Measurements from ENCODE around the gene MAP3K10.
"Not testable (repeated sequence)": the region's sequence is repeated elsewhere in the genome, so short reads cannot be mapped to it uniquely, and the experiment has no call there.

MAP3K10 gene

DNA sequence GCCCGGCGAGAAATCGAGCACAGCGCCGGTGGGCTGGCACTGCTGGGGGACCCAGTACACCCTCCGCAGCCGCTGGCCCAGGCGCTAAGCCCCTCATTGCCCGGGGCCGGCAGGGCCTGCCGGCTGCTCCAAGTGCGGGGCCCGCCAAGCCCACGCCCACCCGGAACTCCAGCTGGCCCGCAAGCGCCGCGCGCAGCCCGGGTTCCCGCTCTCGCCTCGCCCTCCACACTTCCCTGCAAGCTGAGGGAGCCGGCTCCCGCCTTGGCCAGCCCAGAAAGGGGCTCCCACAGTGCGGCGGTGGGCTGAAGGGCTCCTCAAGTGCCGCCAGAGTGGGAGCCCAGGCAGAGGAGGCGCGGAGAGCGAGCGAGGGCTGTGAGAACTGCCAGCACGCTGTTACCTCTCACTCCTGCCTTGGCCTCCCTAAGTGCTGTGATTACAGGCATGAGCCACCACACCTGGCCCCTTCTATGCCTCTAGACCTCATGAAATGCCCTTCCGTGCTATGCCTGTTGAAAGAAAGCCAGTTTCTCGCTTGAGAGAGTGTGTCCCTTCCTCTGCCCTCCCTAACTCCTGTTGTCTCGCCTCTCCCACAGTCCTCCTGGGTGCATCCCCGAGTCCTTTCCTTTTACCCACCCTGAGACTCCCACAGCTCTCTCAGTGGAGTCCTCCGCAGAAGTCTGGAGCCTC lies 20.8 kb upstream of the MAP3K10 start:
- in situ Hi-C loops (cut with MboI; ENCODE audit: low sequenced_read_pairs): not testable (repeated sequence)

DNA sequence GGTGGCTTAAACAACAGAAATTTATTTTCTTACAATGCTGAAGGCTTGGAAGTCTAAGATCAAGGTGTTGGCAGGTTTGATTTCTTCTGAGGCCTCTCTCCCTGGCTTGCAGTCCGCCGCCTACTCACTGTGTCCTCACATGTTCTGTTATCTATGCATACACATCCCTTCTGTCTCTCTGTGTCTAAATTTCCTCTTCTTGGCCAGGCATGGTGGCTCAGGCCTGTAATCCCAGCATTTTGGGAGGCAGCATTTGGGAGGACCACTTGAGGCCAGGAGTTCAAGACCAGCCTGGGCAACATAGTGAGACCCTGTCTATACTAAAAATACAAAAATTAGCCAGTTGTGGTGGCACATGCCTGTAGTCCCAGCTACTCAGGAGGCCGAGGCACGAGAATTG lies 19.9 kb upstream of the MAP3K10 start:
- in situ Hi-C loops (cut with MboI; ENCODE audit: low sequenced_read_pairs): not testable (repeated sequence)

DNA sequence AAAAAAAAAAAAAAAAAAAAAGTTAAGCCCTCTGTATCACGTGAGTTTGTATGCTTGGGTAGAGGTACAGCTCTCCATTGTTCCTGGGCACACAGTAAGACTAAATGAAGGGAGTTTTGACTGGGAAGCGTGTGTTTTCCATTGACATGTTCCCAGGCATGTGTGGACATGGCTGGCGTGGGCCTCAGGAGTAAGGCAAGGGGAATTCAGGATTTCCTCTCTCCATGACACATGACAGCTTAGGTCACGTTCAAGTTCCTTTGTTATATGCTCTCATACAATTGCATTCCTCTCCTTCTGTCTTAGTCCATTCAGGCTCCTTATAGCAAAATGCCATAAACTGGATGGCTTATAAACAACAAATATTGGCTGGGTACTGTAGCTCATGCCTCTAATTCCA lies 17.1 kb upstream of the MAP3K10 start:
- in situ Hi-C loops (cut with MboI; ENCODE audit: low sequenced_read_pairs): no loop called here

DNA sequence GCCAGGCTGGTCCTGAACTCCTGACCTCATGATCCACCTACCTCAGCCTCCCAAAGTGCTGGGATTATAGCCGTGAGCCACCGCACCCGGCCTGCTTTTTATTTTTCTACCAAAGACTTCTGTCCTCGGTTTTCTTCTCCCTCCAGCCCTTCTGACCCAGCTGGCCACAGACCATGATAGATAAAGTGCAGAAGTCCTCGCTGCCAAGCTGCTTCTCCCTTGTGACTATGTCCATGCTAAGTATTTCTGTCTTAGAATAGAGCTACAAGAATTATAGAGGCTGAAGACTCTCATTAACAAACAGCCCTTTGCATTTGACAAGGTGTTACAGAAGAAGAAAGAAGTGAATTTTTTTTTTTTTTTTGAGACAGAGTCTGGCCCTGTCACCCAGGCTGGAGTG lies 15.4 kb upstream of the MAP3K10 start:
- in situ Hi-C loops (cut with MboI; ENCODE audit: low sequenced_read_pairs): no loop called here

DNA sequence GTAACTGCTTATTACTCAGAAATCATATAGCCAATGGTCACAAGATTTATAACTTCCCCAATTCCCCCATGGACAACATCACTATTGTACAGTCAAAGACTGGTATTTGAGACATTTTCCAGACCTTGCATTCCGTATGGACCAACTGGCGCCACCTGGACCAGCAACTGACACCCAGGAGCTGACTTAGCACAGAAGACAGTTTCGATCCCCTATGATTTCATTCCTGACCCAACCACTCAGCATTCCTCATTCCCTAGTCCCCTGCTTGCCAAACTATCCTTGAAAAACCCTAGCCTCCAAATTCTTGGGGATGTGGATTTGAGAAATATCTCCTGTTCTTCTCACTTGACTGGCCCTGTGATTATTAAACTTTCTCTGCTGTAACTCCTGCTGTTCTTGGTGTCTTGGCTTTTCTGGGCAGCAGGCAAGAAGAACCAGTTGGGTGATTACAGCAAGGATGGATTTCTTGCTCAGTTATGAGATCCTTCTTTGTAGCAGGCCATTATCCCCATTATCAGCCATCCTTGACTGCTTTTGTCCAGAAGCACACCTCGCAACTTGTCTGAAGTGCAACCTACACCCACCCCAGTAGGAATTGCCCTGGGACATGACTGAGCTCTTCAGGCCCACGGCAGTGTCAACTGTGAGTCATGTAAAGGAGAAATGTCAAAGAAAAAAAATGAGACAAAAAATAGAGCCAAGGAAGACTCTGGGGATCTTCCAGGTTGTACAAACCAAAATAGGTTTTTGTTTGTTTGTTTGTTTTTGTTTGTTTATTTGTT lies 13.7 kb upstream of the MAP3K10 start:
- in situ Hi-C loops (cut with MboI; ENCODE audit: low sequenced_read_pairs): no loop called here

DNA sequence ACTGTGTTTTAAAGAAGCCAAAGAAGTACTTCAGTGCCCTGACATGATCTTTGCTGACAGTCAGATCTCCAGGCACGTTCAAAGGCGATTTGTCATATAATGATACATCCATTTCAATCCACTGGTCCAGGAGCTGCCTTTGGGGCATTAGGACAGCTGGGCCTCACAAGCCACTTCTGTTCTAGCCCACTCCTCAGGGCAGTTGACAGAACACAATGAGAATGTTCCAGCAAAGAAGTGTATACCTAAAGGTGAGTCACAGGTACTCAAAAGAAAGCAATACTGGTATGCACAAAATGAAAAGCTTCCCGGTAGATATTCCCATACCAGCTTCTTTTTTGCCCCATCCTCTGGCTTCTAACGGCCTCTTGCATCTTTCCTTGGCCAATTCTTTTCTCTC lies 12.5 kb upstream of the MAP3K10 start:
- in situ Hi-C loops (cut with MboI; ENCODE audit: low sequenced_read_pairs): no loop called here

DNA sequence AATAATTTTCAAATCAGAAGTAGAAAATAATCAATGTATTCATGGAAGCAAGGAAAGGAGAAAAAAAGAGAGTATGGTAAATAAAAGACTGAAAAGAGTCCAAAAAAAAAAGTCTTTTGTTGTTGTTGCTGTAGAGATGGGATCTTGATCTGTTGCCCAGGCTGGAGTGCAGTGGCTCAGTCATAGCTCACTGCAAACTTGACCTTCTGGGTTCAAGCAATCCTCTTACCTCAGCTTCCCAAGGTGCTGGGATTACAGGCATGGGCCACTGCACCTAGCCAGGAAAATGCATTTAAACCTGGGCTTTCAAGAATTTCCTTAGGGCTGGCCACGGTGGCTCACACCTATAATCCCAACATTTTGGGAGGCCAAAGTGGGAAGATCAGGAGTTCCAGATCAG lies 7.0 kb upstream of the MAP3K10 start:
- in situ Hi-C loops (cut with MboI; ENCODE audit: low sequenced_read_pairs): no loop called here

DNA sequence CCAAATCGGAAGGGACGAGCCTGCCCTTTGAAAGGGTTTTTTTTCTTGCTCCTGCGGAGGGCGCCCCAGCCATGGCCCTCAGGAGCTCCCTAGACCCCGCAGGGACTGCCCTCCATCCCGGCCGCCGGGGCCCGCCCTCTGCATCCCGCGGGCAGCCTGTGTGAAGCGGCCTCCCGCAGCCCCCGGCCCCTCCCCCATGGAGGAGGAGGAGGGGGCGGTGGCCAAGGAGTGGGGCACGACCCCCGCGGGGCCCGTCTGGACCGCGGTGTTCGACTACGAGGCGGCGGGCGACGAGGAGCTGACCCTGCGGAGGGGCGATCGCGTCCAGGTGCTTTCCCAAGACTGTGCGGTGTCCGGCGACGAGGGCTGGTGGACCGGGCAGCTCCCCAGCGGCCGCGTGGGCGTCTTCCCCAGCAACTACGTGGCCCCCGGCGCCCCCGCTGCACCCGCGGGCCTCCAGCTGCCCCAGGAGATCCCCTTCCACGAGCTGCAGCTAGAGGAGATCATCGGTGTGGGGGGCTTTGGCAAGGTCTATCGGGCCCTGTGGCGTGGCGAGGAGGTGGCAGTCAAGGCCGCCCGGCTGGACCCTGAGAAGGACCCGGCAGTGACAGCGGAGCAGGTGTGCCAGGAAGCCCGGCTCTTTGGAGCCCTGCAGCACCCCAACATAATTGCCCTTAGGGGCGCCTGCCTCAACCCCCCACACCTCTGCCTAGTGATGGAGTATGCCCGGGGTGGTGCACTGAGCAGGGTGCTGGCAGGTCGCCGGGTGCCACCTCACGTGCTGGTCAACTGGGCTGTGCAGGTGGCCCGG lies 815 bp downstream of the MAP3K10 start:
- in situ Hi-C loops (cut with MboI; ENCODE audit: low sequenced_read_pairs): no loop called here

DNA sequence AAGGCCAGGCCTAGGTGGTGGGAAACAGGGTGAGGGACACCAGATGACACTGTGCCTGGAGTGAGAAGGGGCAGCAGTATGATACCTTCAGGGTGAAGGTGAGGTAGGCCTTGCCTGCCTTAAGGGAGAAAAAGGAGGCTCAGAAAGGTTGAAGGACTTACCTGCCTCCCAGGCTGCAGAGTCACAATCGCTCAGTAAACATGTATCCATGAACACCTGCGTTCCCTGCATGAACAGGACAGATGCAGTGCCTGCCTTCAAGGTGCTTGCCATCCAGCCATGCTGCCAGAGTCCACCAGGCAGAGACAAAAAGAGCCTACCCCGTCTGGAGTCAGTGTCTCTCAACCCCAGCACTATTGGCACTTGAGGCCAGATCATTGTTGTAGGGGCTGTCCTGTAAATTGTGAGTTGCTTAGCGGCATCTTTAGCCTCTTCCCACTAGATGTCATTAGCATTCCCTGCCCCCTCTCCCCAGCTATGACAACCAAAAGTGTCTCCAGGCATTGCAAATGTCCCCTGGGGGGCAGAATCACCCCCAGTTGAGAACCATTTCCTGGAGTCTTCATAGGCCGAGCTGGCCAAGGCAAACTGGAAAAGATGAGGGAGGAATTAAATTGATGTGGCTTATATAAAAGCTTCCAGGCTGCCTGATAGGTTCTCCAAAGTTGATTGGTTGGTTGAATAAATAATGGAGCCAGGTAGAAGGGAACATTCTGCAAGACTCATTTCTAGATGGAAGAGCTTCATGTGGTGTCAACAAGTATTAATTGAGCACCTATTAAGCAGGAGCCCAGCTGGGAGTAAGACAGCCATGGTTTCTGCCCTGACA lies 1.7 kb downstream of the MAP3K10 start:
- in situ Hi-C loops (cut with MboI; ENCODE audit: low sequenced_read_pairs): no loop called here

DNA sequence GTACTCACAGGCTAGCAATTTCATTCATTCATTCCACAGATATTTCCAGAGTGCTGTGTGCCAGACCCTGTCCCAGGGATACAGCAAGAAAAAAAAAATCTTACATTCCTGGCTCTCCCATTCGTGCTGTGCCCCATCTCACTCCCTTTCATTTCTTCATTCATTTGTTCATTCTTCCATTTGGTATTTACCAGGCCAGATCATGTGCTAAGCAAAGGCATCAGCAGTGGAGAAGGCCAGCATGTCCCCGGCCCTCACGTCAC lies 2.3 kb downstream of the MAP3K10 start:
- in situ Hi-C loops (cut with MboI; ENCODE audit: low sequenced_read_pairs): no loop called here

DNA sequence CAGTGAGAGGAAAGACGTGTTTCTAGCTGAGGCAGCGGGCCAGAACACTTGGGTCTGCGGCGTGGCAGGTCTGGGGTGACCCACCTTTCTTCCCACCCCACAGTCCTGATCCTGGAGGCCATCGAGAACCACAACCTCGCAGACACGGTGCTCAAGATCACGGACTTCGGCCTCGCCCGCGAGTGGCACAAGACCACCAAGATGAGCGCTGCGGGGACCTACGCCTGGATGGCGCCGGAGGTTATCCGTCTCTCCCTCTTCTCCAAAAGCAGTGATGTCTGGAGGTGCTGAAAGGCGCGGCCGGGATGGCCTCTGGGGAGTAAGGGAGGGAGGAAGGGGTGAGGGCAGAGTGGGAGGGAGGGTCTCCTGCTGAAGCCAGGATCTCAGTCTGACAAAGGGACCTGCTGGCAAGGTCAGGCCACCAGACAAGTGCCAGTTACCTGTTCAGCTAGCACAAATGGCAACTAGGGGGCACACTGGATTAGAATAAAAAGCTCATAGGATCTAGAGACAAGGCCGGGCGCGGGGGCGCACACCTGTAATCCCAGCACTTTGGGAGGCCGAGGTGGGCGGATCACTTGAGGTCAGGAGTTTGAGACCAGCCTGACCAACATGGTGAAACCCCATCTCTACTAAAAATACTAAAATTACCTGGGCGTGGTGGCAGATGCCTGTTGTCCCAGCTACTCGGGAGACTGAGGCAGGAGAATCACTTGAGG lies 7.2 kb downstream of the MAP3K10 start:
- in situ Hi-C loops (cut with MboI; ENCODE audit: low sequenced_read_pairs): no loop called here

DNA sequence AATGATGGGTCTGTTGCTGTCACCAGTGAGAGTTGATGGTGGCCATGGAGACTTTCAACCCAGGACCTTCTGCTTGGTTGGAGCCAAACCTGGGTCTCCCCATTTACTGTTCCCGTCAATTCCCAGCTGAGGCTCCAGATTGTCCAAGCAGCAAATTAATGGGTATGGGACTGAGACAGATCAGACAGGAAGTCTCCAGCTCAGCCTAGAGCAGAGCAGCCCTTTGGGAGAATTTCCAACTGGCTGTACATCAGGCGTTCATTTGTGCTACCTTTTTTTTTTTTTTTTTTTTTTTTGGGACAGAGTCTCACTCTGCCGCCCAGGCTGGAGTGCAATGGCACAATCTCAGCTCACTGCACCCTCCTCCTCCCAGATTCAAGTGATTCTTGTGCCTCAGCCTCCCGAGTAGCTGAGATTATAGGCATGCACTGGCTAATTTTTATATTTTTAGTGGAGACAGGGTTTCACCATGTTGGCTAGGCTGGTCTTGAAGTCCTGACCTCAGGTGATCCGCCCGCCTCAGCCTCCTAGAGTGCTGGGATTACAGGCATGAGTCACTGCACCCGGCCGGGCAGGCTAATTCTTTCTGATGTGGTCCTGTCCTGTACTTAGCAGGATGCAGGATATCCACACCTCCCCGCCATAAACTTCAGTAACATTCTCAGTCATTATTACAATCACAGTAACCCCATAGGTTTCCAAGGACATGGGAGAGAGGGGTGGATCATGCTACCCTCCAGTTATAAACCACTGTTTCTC lies 9.3 kb downstream of the MAP3K10 start:
- in situ Hi-C loops (cut with MboI; ENCODE audit: low sequenced_read_pairs): no loop called here

DNA sequence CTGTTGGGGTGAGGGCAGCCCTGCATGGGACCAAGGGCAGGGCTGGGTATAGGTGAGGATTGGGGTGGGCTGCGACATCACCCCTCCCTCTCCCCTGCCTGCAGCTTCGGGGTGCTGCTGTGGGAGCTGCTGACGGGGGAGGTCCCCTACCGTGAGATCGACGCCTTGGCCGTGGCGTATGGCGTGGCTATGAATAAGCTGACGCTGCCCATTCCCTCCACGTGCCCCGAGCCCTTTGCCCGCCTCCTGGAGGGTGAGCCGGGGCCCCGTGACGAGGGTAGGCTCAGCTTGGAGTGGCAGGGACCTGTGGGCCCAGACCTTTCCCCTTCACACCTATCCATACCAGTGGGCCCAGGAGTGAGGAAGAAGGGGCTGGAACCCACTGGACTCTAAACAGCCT lies 13.2 kb downstream of the MAP3K10 start:
- in situ Hi-C loops (cut with MboI; ENCODE audit: low sequenced_read_pairs): no loop called here

DNA sequence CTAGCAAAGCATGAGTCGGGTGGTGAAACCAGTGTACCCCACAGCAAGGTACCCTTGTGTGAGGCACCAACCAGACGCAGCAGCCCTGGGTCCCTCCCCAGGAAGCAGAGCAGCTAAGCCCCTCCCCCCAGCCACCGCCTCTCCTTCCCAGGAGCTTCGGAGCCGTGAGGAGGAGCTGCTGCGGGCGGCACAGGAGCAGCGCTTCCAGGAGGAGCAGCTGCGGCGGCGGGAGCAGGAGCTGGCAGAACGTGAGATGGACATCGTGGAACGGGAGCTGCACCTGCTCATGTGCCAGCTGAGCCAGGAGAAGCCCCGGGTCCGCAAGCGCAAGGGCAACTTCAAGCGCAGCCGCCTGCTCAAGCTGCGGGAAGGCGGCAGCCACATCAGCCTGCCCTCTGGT lies 14.5 kb downstream of the MAP3K10 start:
- in situ Hi-C loops (cut with MboI; ENCODE audit: low sequenced_read_pairs): no loop called here

DNA sequence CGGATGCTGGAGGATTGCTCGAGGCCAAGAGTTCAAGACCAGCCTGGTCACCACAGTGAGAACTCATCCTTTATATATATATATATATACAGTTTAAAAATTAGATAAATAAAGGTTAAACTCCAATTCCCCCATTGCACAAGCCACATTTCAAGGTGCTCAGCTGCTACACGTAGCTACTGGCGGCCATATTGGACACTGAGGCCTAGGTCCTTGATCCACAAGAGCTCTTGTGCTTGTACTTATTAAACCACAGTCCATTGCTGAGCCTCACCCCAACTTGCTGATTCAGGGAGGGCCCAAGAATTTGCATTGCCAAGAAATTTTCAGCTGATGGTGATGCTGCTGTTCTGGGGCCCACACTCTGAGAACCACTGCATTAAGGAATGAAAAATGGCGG lies 17.4 kb downstream of the MAP3K10 start:
- in situ Hi-C loops (cut with MboI; ENCODE audit: low sequenced_read_pairs): no loop called here

DNA sequence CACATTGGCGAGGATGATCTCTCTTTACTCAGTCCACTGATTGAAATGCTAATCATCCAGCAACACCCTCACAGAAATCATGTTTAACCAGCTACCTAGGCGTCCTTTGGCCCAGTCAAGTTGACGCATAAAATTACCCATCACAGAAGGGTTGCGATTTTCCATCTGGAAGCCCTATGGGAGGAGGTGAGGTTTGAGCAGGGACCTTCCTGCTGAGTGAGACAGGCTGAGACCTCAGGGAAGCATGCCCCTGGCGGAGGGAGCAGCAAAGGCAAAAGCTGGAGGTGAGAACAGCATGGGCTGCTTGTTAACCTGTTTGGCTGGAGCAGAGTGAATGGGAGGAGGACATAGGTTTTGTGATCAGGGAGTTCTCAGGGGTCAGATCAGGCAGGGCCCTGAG lies 19.7 kb downstream of the MAP3K10 start:
- in situ Hi-C loops (cut with MboI; ENCODE audit: low sequenced_read_pairs): no loop called here

DNA sequence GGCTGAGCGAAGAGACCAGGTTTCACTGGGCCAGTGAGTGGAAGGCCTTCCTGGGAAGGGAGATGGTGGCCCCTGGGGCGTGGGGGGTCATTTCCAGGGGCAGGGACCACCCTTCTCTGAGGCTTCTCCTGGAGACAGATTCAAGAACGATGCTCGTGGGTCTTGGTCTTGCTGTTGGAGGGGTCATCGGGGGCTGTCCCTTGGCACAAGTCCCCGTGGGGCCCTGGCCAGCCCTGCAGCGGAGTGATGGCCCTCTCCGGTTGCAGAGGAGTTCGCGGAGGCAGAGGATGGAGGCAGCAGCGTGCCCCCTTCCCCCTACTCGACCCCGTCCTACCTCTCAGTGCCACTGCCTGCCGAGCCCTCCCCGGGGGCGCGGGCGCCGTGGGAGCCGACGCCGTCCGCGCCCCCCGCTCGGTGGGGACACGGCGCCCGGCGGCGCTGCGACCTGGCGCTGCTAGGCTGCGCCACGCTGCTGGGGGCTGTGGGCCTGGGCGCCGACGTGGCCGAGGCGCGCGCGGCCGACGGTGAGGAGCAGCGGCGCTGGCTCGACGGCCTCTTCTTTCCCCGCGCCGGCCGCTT lies 22.1 kb downstream of the MAP3K10 start:
- in situ Hi-C loops (cut with MboI; ENCODE audit: low sequenced_read_pairs): no loop called here

DNA sequence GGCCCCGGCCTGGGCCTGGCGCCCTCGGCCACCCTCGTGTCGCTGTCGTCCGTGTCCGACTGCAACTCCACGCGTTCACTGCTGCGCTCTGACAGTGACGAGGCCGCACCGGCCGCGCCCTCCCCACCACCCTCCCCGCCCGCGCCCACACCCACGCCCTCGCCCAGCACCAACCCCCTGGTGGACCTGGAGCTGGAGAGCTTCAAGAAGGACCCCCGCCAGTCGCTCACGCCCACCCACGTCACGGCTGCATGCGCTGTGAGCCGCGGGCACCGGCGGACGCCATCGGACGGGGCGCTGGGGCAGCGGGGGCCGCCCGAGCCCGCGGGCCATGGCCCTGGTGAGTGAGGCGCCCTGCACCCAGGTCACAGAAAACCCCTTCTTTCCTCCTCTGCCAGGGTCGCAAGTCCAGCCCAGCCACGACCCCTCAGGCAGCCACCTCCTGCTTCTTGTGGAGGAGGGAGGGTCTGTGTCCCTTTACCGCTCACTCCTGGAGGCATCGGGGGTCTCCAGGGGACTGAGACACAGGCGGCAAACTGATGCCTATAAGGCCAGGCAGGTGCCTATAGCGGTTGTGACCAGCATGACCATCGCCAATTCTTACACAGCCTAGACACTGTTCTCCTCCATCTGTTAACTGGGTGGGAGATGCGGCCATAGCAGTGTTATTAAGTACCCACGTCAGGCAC lies 22.8 kb downstream of the MAP3K10 start:
- in situ Hi-C loops (cut with MboI; ENCODE audit: low sequenced_read_pairs): no loop called here

DNA sequence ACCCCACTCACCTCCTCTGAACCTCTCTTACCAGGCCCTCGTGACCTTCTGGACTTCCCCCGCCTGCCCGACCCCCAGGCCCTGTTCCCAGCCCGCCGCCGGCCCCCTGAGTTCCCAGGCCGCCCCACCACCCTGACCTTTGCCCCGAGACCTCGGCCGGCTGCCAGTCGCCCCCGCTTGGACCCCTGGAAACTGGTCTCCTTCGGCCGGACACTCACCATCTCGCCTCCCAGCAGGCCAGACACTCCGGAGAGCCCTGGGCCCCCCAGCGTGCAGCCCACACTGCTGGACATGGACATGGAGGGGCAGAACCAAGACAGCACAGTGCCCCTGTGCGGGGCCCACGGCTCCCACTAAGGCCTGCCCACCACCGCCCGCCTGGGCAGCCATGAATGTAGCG lies 23.7 kb downstream of the MAP3K10 start:
- in situ Hi-C loops (cut with MboI; ENCODE audit: low sequenced_read_pairs): no loop called here

All from HL-60/S4 (cell line).